Neural cell (in vitro differentiated cells): ENCODE measurements around the gene PDE7B. TPM values are rescaled to one million over a fixed set of nuclear protein-coding genes. Genes with fewer than 3 reads are reported as not detected.

Source experiments
- H2AFZ ChIP-seq: fragments of 200-600, 300-800 bp; sonication (generic), shearing (Covaris generic); 2 replicates; pipeline ENCODE4 v1.6.0; 2014; ENCODE audit warnings: low read depth, mild to moderate bottlenecking, antibody characterized with exemption, low read length, moderate library complexity
- H3F3A ChIP-seq: fragments of 200-600 bp; shearing (Covaris generic); 2 replicates; pipeline ENCODE4 v1.6.1; 2016; ENCODE audit warnings: mild to moderate bottlenecking, moderate library complexity, mixed read lengths, antibody characterized with exemption, low read length; ENCODE audit not compliant: insufficient read depth, poor library complexity, severe bottlenecking
- H3K27ac ChIP-seq: fragments of 200-600, 300-800 bp; sonication (generic), shearing (Covaris generic); 2 replicates; pipeline ENCODE4 v1.5.1; 2014; ENCODE audit warnings: mild to moderate bottlenecking, low read length, moderate library complexity
- H3K27me3 ChIP-seq: fragments of 300-800, 200-600 bp; sonication (generic), shearing (Covaris generic); 2 replicates; pipeline ENCODE4 v1.6.0; 2014; ENCODE audit warnings: mild to moderate bottlenecking, low read depth, low read length, moderate library complexity; ENCODE audit not compliant: insufficient read depth
- H3K36me3 ChIP-seq: fragments of 300-800, 200-600 bp; sonication (generic), shearing (Covaris generic); 2 replicates; pipeline ENCODE4 v1.5.1; 2014; ENCODE audit warnings: mild to moderate bottlenecking, antibody characterized with exemption, low read length, moderate library complexity; ENCODE audit not compliant: insufficient read depth
- H3K4me2 ChIP-seq: fragments of 300-800, 200-600 bp; sonication (generic), shearing (Covaris generic); 2 replicates; pipeline ENCODE4 v1.6.0; 2014; ENCODE audit warnings: mild to moderate bottlenecking, low read length
- H3K4me3 ChIP-seq: fragments of 300-800, 200-600 bp; sonication (generic), shearing (Covaris generic); 2 replicates; pipeline ENCODE4 v1.5.1; 2014; ENCODE audit warnings: mild to moderate bottlenecking, low read length, moderate library complexity
- H3K79me2 ChIP-seq: fragments of 200-600 bp; shearing (Covaris generic); replicated peaks from 2 replicates; pipeline ENCODE4 v1.6.0; 2014; ENCODE audit warnings: mild to moderate bottlenecking, low read length, moderate library complexity; ENCODE audit not compliant: insufficient read depth
- H3K9ac ChIP-seq: fragments of 300-800, 200-600 bp; sonication (generic), shearing (Covaris generic); 2 replicates; pipeline ENCODE4 v1.6.1; 2016; ENCODE audit warnings: mild to moderate bottlenecking, low read length, mixed read lengths
- H3K9me2 ChIP-seq: fragments of 200-600 bp; shearing (Covaris generic); 2 replicates; pipeline ENCODE4 v1.6.1; 2016; ENCODE audit warnings: mild to moderate bottlenecking, low read length, mixed read lengths; ENCODE audit not compliant: insufficient read depth
- H3K9me3 ChIP-seq: fragments of 200-600, 300-800 bp; sonication (generic), shearing (Covaris generic); 2 replicates; pipeline ENCODE4 v1.6.1; 2016; ENCODE audit warnings: mild to moderate bottlenecking, mixed run types, low read length, moderate library complexity, mixed read lengths
- H4K20me1 ChIP-seq: fragments of 200-600 bp; shearing (Covaris generic); 2 replicates; pipeline ENCODE4 v1.6.1; 2016; ENCODE audit warnings: mild to moderate bottlenecking, mixed run types; ENCODE audit not compliant: insufficient read depth
- CTCF ChIP-seq: fragments of 450-650 bp; IDR thresholded peaks from 2 replicates; pipeline ENCODE4 v1.5.1; 2014; ENCODE audit warnings: antibody characterized with exemption, mild to moderate bottlenecking, moderate library complexity; ENCODE audit not compliant: poor library complexity, severe bottlenecking
- EP300 ChIP-seq: fragments of 450-650 bp; conservative IDR thresholded peaks from 2 replicates; pipeline ENCODE4 v1.6.1; 2014; ENCODE audit warnings: antibody characterized with exemption, mild to moderate bottlenecking, moderate library complexity; ENCODE audit not compliant: poor library complexity, severe bottlenecking
- EZH2 ChIP-seq: fragments of 200-600, 300-800 bp; shearing (Covaris generic), sonication (generic); IDR thresholded peaks from 2 replicates; pipeline ENCODE4 v1.6.1; 2014; ENCODE audit warnings: antibody characterized with exemption, low read length, borderline replicate concordance, mild to moderate bottlenecking; ENCODE audit not compliant: insufficient read depth, poor library complexity, severe bottlenecking
- MXI1 ChIP-seq: fragments of 450-650 bp; conservative IDR thresholded peaks from 2 replicates; pipeline ENCODE4 v1.6.1; 2014; ENCODE audit warnings: antibody characterized with exemption, mild to moderate bottlenecking; ENCODE audit not compliant: poor library complexity, severe bottlenecking
- POLR2AphosphoS5 ChIP-seq: IDR thresholded peaks from 2 replicates; pipeline ENCODE4 v1.6.1; 2012
- RAD21 ChIP-seq: fragments of 450-650 bp; conservative IDR thresholded peaks from 2 replicates; pipeline ENCODE4 v1.6.1; 2014; ENCODE audit warnings: antibody characterized with exemption, mild to moderate bottlenecking, moderate library complexity
- REST ChIP-seq: IDR thresholded peaks from 2 replicates; pipeline ENCODE4 v1.6.1; 2012; ENCODE audit warnings: borderline replicate concordance
- SMC3 ChIP-seq: fragments of 450-650 bp; conservative IDR thresholded peaks from 2 replicates; pipeline ENCODE4 v1.6.1; 2014; ENCODE audit warnings: antibody characterized with exemption, mild to moderate bottlenecking, moderate library complexity; ENCODE audit not compliant: poor library complexity
- TAF1 ChIP-seq: IDR thresholded peaks from 2 replicates; pipeline ENCODE4 v1.6.1; 2012; ENCODE audit warnings: low read depth
- polyA plus RNA-seq: library from polyadenylated mRNA; depleted of rRNA; stranded (reverse); fragments of >200 nt; gene quantifications from 2 replicates; pipeline ENCODE4 v1.2.3, GENCODE V29; 2014

Gene PDE7B
- polyA plus RNA-seq, 1 donor from 2014 or later = 5.9 TPM

- Histone ChIP-seq H4K20me1 (no peaks in the 10 kb centered on the region), H3K36me3 (no peaks in the 10 kb centered on the region), H3K9me2 (no peaks in the 10 kb centered on the region), H3K79me2 (no peaks in the 10 kb centered on the region), H3K9me3 (no peaks in the 10 kb centered on the region), H3K9ac (no peak overlapping the region), H3K27me3 (no peaks in the 10 kb centered on the region), H3F3A (no peaks in the 10 kb centered on the region), H3K4me2 (no peak overlapping the region), H3K27ac (no peak overlapping the region), H3K4me3 (no peak overlapping the region), H2AFZ (no peak overlapping the region)
- TF ChIP-seq POLR2AphosphoS5 (no peak), SMC3 (no peak), EP300 (no peak), EZH2 (no peak), RAD21 (no peak), MXI1 (no peak), REST (no peak), CTCF (no peak), TAF1 (no peak)
Observed at GRCh38 chr6:135970750-135971149, 119.2 kb downstream of the PDE7B start.

- TF ChIP-seq EP300 (no peak), SMC3 (no peak), EZH2 (no peak), REST (no peak), POLR2AphosphoS5 (no peak), RAD21 (no peak), CTCF (no peak), TAF1 (no peak), MXI1 (no peak)
- no peak overlapping the region for H3K4me3 ChIP-seq
- H3K9ac ChIP-seq = no peak overlapping the region
- no peaks in the 10 kb centered on the region for H4K20me1 ChIP-seq
- no peak overlapping the region for H2AFZ ChIP-seq
- no peaks in the 10 kb centered on the region for H3K27me3 ChIP-seq
- H3K9me3 ChIP-seq = no peaks in the 10 kb centered on the region
- H3K27ac ChIP-seq = no peak overlapping the region
- no peaks in the 10 kb centered on the region for H3K9me2 ChIP-seq
- H3K79me2 ChIP-seq = no peaks in the 10 kb centered on the region
- no peaks in the 10 kb centered on the region for H3F3A ChIP-seq
- H3K36me3 ChIP-seq = no peaks in the 10 kb centered on the region
- H3K4me2 ChIP-seq = no peak overlapping the region
Observed at GRCh38 chr6:135971351-135971750, 119.8 kb downstream of the PDE7B start.
